ENCODE data around the gene L1CAM. TPM values are rescaled to one million over a fixed set of nuclear protein-coding genes. Genes with fewer than 3 reads are reported as not detected.
A peak's percentile ranks its signal among the peaks of the same experiment; 100 is the strongest.

The L1CAM gene
- total RNA-seq, 1 experiment from 2014 or later, result 0.64 TPM

GRCh38 chrX:153875391-153876111, 10.4 kb downstream of the L1CAM start:
- H3K4me3 ChIP-seq (ENCODE audit: low read depth, low read length, poor library complexity, severe bottlenecking), result no peak overlapping the region
- no TSS peak for BruUV-seq (replicated peaks)
- CTCF ChIA-PET, result no interaction called here
- intact Hi-C loops (cut with micrococcal nuclease; ENCODE audit: unreplicated experiment), result no loop called here
- H3K9me3 ChIP-seq (ENCODE audit: low read depth, low read length, poor library complexity, severe bottlenecking), result no peaks in the 10 kb centered on the region
- TF ChIP-seq CTCF (conservative IDR thresholded peaks at IDR 0.05; ENCODE audit: low read depth, low read length) (no peak), EZH2 (IDR thresholded peaks at IDR 0.05; ENCODE audit: borderline replicate concordance, low read depth, low read length, poor library complexity, severe bottlenecking) (no peak)
- POLR2A ChIA-PET (ENCODE audit: low non-redundant PET), result interaction anchor here (0.7 kb wide), 1 partner anchor 591 kb away, joined by 6 read pairs; no protein-coding TSS in a partner anchor
- peak; percentile 56 for DNase-seq (ENCODE audit: low spot score)
- H3K36me3 ChIP-seq (ENCODE audit: insufficient read depth, low read length, poor library complexity, severe bottlenecking), result no peaks in the 10 kb centered on the region
- H3K27ac ChIP-seq (ENCODE audit: low read depth, low read length, poor library complexity, severe bottlenecking), result no peak overlapping the region
- peaks cover 3% of the 10 kb centered on the region for H3K27me3 ChIP-seq (replicated peaks; ENCODE audit: insufficient read depth, low read depth, low read length, poor library complexity)
- H3K4me1 ChIP-seq (ENCODE audit: insufficient read depth, low read length, poor library complexity, severe bottlenecking), result no peaks in the 10 kb centered on the region

- Histone ChIP-seq H3K4me3 (ENCODE audit: low read depth, low read length, poor library complexity, severe bottlenecking) (no peak overlapping the region), H3K36me3 (ENCODE audit: insufficient read depth, low read length, poor library complexity, severe bottlenecking) (no peaks in the 10 kb centered on the region), H3K27ac (ENCODE audit: low read depth, low read length, poor library complexity, severe bottlenecking) (no peak overlapping the region), H3K9me3 (ENCODE audit: low read depth, low read length, poor library complexity, severe bottlenecking) (no peaks in the 10 kb centered on the region), H3K4me1 (ENCODE audit: insufficient read depth, low read length, poor library complexity, severe bottlenecking) (no peaks in the 10 kb centered on the region), H3K27me3 (replicated peaks; ENCODE audit: insufficient read depth, low read depth, low read length, poor library complexity) (peaks cover 3% of the 10 kb centered on the region)
- BruUV-seq (replicated peaks), result no TSS peak
- intact Hi-C loops (cut with micrococcal nuclease; ENCODE audit: unreplicated experiment), result no loop called here
- ChIA-PET POLR2A (ENCODE audit: low non-redundant PET) (no interaction called here), CTCF (no interaction called here)
- DNase-seq (ENCODE audit: low spot score), result no peak
- TF ChIP-seq CTCF (conservative IDR thresholded peaks at IDR 0.05; ENCODE audit: low read depth, low read length), result no peak
- no peak for TF ChIP-seq EZH2 (IDR thresholded peaks at IDR 0.05; ENCODE audit: borderline replicate concordance, low read depth, low read length, poor library complexity, severe bottlenecking)
Observed at GRCh38 chrX:153874366-153875125, 11.4 kb downstream of the L1CAM start.

GRCh38 chrX:153874085-153874365, 11.9 kb downstream of the L1CAM start:
- Histone ChIP-seq H3K27me3 (replicated peaks; ENCODE audit: insufficient read depth, low read depth, low read length, poor library complexity) (peaks cover 3% of the 10 kb centered on the region), H3K4me1 (ENCODE audit: insufficient read depth, low read length, poor library complexity, severe bottlenecking) (no peaks in the 10 kb centered on the region), H3K4me3 (ENCODE audit: low read depth, low read length, poor library complexity, severe bottlenecking) (no peak overlapping the region), H3K27ac (ENCODE audit: low read depth, low read length, poor library complexity, severe bottlenecking) (no peak overlapping the region), H3K9me3 (ENCODE audit: low read depth, low read length, poor library complexity, severe bottlenecking) (no peaks in the 10 kb centered on the region), H3K36me3 (ENCODE audit: insufficient read depth, low read length, poor library complexity, severe bottlenecking) (no peaks in the 10 kb centered on the region)
- BruUV-seq (replicated peaks), result no TSS peak
- DNase-seq (ENCODE audit: low spot score), result no peak
- TF ChIP-seq EZH2 (IDR thresholded peaks at IDR 0.05; ENCODE audit: borderline replicate concordance, low read depth, low read length, poor library complexity, severe bottlenecking) (no peak), CTCF (conservative IDR thresholded peaks at IDR 0.05; ENCODE audit: low read depth, low read length) (no peak)
- ChIA-PET CTCF (no interaction called here), POLR2A (ENCODE audit: low non-redundant PET) (no interaction called here)
- intact Hi-C loops (cut with micrococcal nuclease; ENCODE audit: unreplicated experiment), result no loop called here

Data from A673 (cell line).